HG03095 (cell line): ENCODE data around the gene PDLIM5.
"Not testable (repeated sequence)": the region's sequence is repeated elsewhere in the genome, so short reads cannot be mapped to it uniquely, and the experiment has no call there.

Experiments used
- ATAC-seq: cut with Tn5 transposase; IDR thresholded peaks from one replicate; pipeline ENCODE4 v1.9.1; 2021; ENCODE audit warnings: moderate library complexity; ENCODE audit not compliant: unreplicated experiment

PDLIM5 gene

DNA sequence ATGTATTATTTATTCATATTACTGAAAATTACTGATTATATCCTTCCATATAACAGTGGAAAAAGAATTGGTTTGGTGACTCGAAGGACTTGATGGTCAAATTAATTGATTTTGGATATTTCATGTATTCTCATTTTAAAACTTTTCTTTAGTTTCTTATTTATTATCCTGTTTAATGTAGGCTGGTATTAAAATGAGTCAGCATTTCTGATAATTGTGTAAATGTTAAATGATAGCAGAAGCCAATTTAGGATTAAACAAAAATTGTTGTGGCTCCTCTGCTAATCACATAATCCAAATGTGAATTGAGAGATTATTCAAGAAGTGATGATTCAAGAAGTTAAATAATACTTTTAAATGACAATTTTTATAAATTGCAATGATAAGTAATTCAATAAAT is 38.7 kb downstream of the PDLIM5 start:
- no peak for ATAC-seq

DNA sequence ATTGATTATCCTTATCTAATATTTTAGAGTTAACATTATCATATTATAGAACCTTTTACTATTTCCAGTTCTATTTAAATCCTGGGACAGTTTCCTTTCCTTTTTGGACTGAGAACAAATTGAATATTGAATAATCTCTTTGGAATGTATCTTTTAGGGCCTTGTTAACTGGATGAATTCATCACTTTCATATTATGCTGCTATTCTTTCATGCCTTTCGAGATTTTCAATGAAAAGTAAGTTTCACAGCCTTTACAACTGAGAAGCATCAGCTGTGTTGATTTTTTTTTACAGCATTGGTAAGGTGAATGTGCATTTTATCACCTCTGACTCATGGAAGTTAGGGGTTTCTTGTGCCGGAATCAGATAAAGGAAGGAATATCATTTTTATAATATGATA is 39.6 kb downstream of the PDLIM5 start:
- no peak for ATAC-seq

DNA sequence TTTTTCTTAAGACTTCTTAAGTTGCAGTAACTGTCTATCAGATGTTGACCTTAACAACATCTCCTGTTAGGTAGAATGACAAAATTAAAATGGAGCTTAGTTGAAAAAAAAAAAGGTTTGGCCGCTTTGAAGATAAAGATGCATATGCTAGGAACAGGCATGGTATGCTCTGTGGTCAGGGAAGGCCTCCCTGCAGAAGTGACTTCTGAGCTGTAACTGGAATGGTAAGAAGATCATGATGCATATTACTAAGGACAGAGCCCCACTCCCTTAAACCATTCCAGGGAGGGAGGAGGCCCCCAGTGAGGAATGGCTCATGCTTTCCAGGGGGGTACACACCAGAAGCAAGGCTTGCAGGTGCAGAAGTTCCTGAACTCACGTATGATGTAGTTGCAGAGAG is 43.7 kb downstream of the PDLIM5 start:
- no peak for ATAC-seq

DNA sequence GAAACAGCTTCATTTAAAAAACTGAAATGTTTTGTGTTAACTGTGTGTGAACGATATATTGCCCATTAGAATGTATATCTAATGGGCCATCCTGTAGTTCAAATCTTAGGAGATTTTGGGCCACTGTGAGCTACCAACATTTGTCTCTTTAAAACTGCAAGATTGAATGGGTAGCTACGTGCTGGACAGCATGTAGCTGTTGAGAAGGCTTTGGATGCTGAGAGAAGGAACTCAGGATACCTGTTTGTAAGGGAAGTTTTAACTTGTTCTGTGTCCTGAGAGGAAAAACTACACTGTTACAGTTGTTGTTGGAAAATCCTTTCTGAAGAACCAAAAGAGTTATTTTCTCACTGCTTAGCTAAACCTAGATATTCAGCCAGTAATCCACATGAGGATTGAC is 45.9 kb downstream of the PDLIM5 start:
- ATAC-seq = no peak

DNA sequence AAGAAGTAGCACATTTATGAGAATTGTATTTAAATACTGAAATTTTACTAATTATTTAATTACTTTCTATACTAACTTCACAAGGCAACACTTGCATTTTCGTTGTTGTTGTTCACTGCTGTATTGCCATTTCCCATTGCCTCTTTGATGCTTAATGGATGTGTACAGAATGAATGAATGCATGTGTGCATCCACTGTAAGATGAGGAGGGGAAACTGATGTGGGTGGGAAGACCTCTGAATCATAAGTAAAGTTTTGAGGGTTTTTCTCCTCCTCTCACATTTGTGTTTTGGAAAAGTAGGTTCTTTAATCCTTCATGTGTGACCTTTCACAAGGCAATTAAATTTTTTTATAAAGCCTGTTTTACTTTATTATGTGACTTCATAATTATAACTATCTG is 46.8 kb downstream of the PDLIM5 start:
- no peak for ATAC-seq

DNA sequence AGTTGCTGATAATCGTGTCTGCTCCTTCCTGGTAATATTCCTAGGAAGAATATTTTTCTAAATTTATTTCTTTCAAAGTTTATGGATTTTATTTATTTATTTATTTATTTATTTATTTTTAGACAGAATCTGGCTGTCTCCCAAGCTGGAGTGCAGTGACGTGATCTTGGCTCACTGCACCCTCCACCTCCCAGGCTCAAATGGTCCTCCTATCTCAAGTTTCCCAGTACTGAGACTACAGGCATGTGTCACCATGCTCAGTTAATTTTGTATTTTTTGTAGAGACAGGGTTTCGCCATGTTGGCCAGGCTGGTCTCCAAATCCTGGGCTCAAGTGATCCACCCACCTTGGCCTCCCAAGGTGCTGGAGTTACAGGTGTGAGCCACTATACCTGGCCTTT is 48.9 kb downstream of the PDLIM5 start:
- no peak for ATAC-seq

DNA sequence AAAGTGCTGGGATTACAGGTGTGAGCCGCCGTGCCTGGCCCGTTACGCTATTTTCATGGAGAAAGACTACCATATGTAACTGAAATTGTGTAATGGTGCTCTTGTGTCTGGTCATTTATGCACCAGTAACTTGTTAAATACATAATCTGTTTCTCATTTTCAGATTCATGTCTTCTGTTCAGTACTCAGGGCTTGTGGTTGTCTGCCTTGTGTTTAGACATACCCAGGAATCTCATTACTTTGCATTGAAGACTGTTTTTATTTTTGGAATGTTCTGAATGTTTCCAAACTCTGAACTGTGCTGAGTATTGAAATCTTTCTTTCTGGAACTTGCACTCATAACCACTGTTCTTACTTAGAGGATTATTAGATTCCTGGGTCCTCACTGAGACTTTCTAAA is 52.8 kb downstream of the PDLIM5 start:
- ATAC-seq = no peak

DNA sequence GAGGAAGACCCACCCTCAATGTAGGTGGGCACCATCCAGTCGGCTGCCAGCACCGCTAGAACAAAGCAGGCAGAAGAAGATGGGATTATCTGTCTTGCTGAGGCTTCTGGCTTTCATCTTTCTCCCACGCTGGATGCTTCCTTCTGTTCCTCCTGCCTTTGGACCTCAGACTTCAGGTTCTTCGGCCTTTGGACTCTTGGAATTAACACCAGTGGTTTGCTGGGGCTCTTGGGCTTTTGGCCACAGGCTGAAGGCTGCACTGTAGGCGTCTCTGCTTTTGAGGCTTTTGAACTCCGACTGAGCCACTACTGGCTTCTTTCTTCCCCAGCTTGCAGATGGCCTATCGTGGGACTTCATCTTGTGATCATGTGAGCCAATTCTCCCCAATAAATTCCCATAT is 55.1 kb downstream of the PDLIM5 start:
- ATAC-seq = no peak

DNA sequence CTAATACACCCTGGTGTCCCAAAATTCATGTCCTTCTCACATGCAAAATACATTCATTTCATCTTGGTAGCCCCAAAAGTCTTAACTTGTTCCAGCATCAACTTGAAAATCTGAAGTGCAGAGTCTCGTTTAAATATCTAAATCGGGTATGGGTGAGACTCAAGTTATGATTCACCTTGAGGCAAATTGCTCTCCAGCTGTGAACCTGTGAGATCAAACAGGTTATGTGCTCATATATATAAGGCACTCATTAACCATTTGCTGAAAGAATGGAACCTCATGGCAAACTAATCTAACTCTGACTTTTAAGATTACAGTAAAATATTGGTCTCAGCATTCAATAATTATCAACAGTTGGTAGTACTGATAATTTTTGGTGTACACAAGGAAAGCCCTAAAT is 55.5 kb downstream of the PDLIM5 start:
- no peak for ATAC-seq

DNA sequence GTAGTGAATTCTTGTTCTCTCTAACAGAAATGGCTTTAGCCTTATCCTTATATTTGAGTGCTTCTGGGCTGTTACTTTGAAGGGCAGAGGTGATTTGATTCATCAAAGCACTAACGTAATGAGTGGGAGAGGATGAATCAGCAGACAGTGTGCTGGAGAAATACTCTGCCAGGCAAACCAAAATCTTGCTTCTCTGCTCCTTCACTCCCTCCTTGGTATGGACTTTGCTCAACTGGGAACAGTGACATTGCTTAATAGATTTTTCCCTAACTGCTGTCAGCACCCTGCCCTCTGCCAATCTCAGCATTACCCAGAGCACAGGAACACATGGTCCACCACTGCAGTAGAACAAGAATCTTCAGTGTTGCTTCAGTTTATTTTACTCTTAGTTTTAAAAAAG is 56.0 kb downstream of the PDLIM5 start:
- no peak for ATAC-seq

DNA sequence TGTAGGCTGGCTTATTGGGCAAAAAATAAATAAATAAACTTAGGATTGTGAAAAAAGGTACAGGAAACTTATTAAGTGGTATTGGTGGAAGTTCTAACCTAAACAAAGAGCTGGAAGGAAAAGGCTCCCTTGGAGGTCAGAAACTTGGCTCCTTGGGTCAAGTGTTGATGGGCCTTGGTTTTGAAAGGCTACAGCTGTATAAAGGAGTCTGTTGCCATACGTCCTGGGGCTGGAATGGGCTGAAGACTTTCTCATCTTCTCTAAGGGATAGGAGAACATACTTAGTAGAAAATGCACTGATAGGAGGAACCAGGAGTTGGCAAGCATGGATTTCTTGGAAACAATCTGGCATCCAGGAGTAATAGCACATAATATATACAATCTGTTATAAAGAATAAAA is 56.6 kb downstream of the PDLIM5 start:
- ATAC-seq = no peak

DNA sequence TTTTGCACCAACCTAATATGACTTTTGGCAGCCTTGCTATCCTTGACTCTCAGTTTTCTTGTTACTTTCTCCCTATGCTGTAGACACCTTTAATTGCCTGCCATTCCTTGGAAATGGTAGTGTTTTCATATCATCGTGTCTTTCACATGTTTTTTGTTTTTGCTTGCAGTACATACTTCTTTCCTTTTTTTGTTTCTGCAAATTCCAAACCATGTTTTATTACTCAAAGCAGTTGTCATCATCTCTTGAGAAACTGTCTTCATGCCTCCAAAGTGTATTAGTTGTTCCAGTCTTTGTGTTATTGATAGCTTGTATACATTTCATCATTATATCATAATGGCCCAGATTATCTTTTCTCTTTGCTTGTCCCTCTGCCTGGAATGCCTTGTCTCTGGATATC is 57.1 kb downstream of the PDLIM5 start:
- no peak for ATAC-seq

DNA sequence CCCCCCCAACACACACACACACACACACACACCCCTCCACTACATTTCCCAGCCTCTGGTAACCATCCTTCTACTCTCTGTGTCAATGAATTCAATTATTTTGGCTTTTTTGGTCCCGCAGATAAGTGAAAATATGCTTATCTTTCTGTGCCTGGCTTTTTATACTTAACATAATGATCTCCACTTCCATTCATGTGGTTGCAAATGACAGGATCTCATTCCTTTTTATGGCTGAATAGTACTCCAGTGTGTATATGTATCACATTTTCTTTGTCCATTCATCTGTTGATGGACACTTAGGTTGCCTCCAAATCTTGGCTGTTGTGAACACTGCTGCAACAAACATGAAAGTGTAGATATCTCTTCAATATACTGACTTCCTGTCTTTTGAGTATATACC is 59.8 kb downstream of the PDLIM5 start:
- ATAC-seq = no peak

DNA sequence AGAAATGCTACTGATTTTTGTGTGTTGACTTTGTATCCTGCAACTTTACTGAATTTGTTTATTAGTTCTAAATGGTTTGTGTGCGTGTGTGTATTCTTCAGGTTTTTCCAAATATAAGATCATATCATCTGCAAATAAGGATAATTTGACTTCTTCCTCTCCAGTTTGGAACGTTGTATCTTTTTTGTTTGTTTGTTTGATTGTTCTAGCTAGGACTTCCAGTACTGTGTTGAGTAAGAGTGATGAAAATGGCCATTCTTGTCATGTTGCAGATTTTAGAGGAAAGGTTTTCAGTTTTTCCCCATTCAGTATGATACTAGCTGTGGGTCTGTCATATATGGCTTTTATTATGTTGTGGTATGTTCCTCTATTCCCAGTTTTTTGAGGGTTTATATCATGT is 61.8 kb downstream of the PDLIM5 start:
- ATAC-seq = not testable (repeated sequence)

DNA sequence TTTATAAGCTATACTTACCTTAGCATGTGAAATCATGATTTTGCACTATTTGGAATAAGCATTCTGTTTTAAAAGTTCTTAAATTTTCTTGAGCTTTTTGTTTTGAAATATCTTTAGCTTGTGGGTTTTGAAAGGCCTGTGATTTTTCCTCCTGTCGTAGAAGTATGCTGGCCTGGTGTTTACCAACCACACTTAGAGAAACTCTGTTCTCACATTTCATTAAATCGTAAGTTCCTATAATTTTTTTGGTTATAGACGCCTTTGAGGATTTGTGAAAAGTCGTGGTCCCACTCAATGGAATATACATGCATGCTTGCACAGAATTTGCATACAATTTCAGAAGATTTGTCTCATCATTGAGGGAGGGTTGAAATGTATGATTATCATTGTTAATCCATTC is 63.6 kb downstream of the PDLIM5 start:
- ATAC-seq = no peak

DNA sequence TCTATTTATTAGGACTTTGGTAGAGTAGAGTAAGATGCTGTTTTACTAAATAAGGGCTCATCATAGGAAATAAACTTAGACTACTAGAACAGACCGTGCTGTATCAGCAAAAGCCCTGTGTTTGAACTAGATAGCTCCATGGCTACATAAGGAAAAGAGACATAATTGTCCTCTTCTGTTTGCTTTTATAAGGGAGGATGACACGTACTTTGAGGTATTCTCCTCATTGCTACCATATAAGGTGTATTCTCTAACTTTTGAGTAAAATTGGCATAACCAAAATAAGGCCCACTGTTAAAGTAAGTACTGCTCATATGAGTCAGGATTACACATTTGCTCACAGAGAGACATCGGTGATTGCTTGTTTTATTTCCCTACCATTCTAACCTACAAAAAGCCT is 64.3 kb downstream of the PDLIM5 start:
- ATAC-seq = no peak

DNA sequence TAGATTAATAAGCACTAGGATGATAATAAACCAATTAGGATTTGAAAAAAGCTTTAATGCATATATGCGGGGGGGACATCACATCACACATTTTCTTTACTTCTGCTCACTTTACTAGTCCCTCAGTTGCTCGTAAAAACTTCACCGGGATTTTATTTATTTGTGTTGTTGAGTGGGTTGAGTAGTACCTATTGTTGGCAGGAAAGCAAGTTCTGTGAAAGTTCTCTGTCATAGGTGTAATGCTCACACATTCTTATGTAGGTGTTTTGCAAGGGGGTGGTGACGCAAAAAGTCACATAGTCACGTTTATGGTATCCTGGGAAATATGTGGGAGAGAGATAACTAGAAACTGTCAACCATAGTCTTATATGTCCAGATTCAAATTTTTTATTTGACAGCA is 65.3 kb downstream of the PDLIM5 start:
- ATAC-seq = no peak

DNA sequence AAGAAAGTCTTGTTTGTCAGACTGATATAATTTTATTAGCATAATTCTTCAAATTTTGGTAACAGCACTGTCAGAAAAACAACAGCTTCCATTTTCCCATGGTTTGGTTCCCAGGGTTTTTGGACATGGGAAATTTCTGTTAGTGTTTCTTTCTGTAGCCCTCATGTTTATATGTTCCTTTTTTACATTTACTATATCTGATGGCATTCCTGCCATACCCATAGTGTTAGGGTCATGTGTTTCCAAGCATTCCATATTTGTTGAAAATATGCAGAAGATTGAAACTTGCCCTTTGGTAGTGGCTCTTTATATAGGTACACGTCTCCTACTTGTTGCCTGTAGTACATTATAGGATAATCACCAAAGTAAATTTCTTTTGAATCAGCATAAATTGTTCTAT is 65.8 kb downstream of the PDLIM5 start:
- ATAC-seq = no peak

DNA sequence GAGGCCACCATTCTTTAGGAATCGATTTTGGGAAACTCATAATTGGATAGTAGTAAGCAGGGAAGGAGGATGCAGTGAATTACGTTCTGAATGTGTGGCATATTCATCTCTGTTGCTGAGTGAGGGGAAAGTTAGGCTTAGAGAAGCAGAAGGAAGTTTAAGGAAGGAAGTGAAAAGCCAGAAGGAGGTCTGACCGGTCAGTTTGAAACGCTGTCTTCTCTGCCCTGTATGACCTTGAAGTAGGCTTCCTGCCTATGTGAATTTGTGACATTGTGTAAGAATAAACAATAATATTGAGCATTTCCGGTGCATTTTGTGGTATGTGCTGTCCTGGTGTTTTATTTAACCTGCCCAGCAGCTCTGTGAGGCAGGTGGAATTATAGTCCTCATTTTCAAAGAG is 67.3 kb downstream of the PDLIM5 start:
- ATAC-seq = peak; percentile 63

DNA sequence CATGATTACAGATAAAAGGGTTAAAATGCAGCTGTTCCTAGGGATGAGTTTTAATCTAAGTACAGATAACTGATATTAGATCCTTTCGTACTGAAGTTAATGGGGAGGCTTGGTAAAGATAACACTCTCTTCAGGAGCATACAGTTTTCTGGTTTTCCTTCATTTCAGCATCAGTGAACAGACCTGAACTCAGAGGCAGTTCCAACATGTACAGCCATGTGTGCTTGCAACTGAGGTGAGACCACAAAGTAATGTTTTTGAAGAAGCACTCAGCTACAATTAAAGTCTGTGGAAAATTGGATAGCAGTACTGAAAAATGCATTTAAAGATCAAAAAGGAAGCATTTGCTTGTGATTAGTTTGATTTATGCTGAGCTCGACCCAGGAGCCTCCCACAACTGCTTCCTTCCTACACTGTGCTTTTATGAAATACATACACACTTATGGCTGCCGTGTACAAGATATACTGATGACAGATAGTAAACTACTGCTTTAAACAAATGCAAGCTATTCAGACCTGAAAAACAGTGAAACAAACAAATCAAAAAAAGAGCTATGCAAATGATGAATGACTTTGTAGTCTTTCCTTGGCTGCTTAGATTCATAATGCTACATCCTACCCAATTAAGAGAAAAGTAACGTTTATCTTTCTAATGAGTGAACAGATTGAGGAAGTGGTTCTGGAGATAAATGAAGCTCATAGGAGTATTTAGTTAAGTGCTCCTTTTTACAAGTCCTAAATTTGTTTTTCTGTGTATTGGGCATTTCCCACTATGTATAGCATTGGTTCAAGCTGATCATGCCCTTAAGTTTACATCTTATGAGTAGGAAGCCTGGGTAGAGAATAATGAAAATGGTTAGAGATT is 68.4 kb downstream of the PDLIM5 start:
- no peak for ATAC-seq

DNA sequence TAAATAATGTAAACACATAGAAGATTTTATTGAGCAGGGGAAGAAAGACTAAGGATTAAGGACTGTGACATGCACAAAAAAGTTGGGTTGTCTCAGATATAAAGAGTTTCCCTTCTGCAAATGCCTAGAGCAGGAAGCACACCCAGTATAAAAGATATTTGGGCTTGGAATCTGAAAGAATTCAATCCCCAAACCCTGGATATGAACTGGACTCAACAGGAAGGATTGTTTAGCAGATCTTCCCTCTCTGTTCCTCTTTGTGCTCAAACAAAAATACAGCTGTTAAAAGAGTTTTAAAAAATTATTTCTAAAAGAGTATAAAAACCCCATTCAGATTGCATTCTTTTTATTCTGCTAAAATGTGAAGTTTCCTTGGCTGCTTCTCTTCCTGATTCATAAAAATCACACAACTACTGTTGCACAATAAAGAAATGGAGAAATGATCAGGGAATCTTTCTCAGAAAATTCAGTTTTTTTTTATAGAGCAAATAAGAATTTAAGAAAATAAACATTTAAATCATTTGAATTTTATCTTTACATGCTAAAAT is 71.4 kb downstream of the PDLIM5 start:
- ATAC-seq = no peak

DNA sequence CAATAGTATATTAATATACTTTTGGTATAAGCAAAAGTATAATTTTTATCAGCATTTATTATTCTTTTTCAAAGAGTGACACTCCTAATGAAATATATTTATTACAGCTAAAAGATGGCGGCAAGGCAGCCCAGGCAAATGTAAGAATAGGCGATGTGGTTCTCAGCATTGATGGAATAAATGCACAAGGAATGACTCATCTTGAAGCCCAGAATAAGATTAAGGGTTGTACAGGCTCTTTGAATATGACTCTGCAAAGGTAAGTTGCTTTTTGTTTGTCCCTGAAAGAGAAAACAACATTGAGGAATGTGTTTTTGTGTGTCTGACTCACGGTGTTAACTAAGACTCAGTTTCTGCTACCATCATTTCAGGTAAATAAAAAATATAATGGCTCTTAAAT is 71.9 kb downstream of the PDLIM5 start:
- ATAC-seq = no peak
